Lung (tissue), 12 donors: ENCODE results near the gene MLKL. TPM values are rescaled to one million over a fixed set of nuclear protein-coding genes. Genes with fewer than 3 reads are reported as not detected.

Source experiments
- ATAC-seq: fragments of 200-7000 bp; cut with Tn5 transposase; one replicate; pipeline ENCODE4 v1.9.1; 2020; ENCODE audit warnings: moderate number of reproducible peaks; ENCODE audit not compliant: insufficient read depth, low FRiP score
- DNase-seq, 3 donors: peaks; one replicate each; pipeline ENCODE4 v3.0.0-alpha.2; 2013 to 2017
- H3K27ac ChIP-seq, 2 donors: one replicate each; pipeline ENCODE4 v1.5.1; 2013; ENCODE audit warnings: mild to moderate bottlenecking in 2 of 2, moderate library complexity in 2 of 2, control low read depth in 1 of 2, inconsistent platforms in 1 of 2, low read depth in 1 of 2, low read length in 1 of 2
- H3K27me3 ChIP-seq, 3 donors: one replicate each; pipeline ENCODE4 v1.5.1; 2013; ENCODE audit warnings: low read length in 2 of 3; ENCODE audit not compliant: control insufficient read depth in 3 of 3, insufficient read depth in 3 of 3
- H3K36me3 ChIP-seq, 4 donors: one replicate each; pipeline ENCODE4 v1.5.1; 2013; ENCODE audit warnings: low read length in 4 of 4, mild to moderate bottlenecking in 1 of 4, moderate library complexity in 1 of 4; ENCODE audit not compliant: control insufficient read depth in 4 of 4, insufficient read depth in 4 of 4
- H3K4me1 ChIP-seq, 5 donors: one replicate each; pipeline ENCODE4 v1.5.1; 2013; ENCODE audit warnings: low read length in 5 of 5, mild to moderate bottlenecking in 2 of 5, moderate library complexity in 1 of 5; ENCODE audit not compliant: control insufficient read depth in 5 of 5, insufficient read depth in 5 of 5
- H3K4me3 ChIP-seq: one replicate; pipeline ENCODE4 v1.5.1; 2013; ENCODE audit warnings: mild to moderate bottlenecking, control low read depth, moderate library complexity
- H3K9ac ChIP-seq, 2 donors: one replicate each; pipeline ENCODE4 v1.5.1; 2013; ENCODE audit warnings: low read length in 2 of 2, control low read depth in 1 of 2; ENCODE audit not compliant: insufficient read depth in 1 of 2
- H3K9me3 ChIP-seq, 4 donors: one replicate each; pipeline ENCODE4 v1.5.1; 2013; ENCODE audit warnings: low read length in 3 of 4, mild to moderate bottlenecking in 1 of 4, moderate library complexity in 1 of 4; ENCODE audit not compliant: control insufficient read depth in 4 of 4, insufficient read depth in 3 of 4
- WGBS, 2 donors: extraction: QIAGEN DNeasy Blood & Tissue Kit; methylation state at CpG; one replicate each; pipeline ENCODE4 v1.1.7; 2013; 5-methylcytosine and 5-hydroxymethylcytosine counted together
- polyA plus RNA-seq, 2 donors: library from polyadenylated mRNA; stranded (reverse); fragments of 200-250 nt; gene quantifications; one replicate each; pipeline ENCODE4 v1.2.1, GENCODE V29; 2013
- total RNA-seq, 2 donors: library from RNA; depleted of rRNA in 1 of 2; stranded (reverse); fragments of >200 nt in 1 of 2; gene quantifications; one replicate each; pipeline ENCODE4 v1.2.1, GENCODE V29; 2014 to 2021
- TF ChIP-seq, protein P1 (sequence below): IDR thresholded peaks from 2 replicates; pipeline ENCODE4 v1.5.1; 2012; ENCODE audit warnings: mild to moderate bottlenecking; ENCODE audit errors: control extremely low read depth, extremely low read depth
- donor health status: control.
- donor health status: control.
- donor health status: Bipolar disorder and iron deficiency.
- donor health status: healthy.
- donor health status: DM: yes; HTN: yes; CAD: no.

The MLKL gene
- total and polyA plus RNA-seq, 4 donors: 13.1 to 32.1 (median 22.5) TPM

DNA sequence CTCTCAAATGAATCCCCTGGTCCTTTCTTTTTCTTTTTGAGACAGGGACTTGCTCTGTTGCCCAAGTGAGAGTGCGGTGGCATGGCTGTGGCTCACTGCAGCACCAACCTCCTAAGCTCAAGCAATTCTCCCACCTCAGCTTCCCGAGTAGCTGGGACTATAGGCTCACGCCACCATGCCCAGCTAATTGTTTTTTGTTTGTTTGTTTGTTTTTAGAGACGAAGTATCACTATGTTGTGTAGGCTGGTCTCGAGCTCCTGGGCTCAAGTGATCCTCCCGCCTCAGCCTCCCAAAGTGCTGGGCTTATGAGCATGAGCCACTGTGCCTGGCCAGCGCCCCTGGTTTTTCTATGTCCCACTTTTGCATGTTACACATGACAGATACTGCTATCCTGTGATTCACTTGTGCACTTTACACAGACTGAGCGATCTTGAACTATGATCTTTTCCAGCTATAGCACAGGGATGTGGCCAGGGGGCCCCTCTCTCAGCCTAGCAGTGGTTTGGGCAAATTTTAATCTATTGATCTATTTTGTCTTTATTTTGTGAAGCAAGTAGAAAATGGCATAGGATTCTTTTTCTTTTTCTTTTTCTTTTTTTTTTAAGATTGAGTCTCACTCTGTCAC, 31.3 kb upstream of the MLKL start:
- H3K27ac ChIP-seq: no peak overlapping the region
- no peak for ATAC-seq

GRCh38 chr16:74729783-74730683, 29.4 kb upstream of the MLKL start:
- 33 to 40% methylated on average over 11 of the region's 11 CpGs for WGBS, 2 donors
- Histone ChIP-seq H3K27me3 (no peaks in the 10 kb centered on the region), H3K27ac (no peak overlapping the region), H3K9me3 (peaks cover 0 to 10% (median 0%) of the 10 kb centered on the region in 4 donors), H3K4me1 (peaks cover 0 to 18% (median 4%) of the 10 kb centered on the region in 5 donors), H3K36me3 (no peaks in the 10 kb centered on the region), H3K9ac (no peak overlapping the region), H3K4me3 (no peak overlapping the region)
- TF ChIP-seq, protein P1, sequence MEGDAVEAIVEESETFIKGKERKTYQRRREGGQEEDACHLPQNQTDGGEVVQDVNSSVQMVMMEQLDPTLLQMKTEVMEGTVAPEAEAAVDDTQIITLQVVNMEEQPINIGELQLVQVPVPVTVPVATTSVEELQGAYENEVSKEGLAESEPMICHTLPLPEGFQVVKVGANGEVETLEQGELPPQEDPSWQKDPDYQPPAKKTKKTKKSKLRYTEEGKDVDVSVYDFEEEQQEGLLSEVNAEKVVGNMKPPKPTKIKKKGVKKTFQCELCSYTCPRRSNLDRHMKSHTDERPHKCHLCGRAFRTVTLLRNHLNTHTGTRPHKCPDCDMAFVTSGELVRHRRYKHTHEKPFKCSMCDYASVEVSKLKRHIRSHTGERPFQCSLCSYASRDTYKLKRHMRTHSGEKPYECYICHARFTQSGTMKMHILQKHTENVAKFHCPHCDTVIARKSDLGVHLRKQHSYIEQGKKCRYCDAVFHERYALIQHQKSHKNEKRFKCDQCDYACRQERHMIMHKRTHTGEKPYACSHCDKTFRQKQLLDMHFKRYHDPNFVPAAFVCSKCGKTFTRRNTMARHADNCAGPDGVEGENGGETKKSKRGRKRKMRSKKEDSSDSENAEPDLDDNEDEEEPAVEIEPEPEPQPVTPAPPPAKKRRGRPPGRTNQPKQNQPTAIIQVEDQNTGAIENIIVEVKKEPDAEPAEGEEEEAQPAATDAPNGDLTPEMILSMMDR: no peak
- ATAC-seq (no peak), DNase-seq (peak in 2 of 3 donors; percentile 22 to 44)

More for the DNA sequence above, 31.3 kb upstream of the MLKL start:
- TF ChIP-seq, protein P1: no peak
- no peaks in the 10 kb centered on the region for H3K27me3 ChIP-seq
- H3K4me1 ChIP-seq: peaks cover 0 to 21% (median 4%) of the 10 kb centered on the region in 5 donors
- no peak overlapping the region for H3K9ac ChIP-seq
- H3K36me3 ChIP-seq: no peaks in the 10 kb centered on the region
- H3K4me3 ChIP-seq: no peak overlapping the region
- no peak for DNase-seq
- peaks cover 0 to 5% (median 0%) of the 10 kb centered on the region in 4 donors for H3K9me3 ChIP-seq
- WGBS, 2 donors: 89 to 93% methylated on average over 8 of the region's 8 CpGs

GRCh38 chr16:74727903-74728302, 27.2 kb upstream of the MLKL start:
- no peak overlapping the region for H3K9ac ChIP-seq
- no peak for DNase-seq
- no peak overlapping the region for H3K4me3 ChIP-seq
- WGBS, 2 donors: 98 to 100% methylated on average over 4 of the region's 4 CpGs
- peaks cover 0 to 11% (median 0%) of the 10 kb centered on the region in 5 donors for H3K4me1 ChIP-seq
- H3K27ac ChIP-seq: no peak overlapping the region
- H3K27me3 ChIP-seq: no peaks in the 10 kb centered on the region
- no peak for ATAC-seq
- peaks cover 0 to 10% (median 0%) of the 10 kb centered on the region in 4 donors for H3K9me3 ChIP-seq
- H3K36me3 ChIP-seq: no peaks in the 10 kb centered on the region
- TF ChIP-seq, protein P1: no peak
